HG03558 (cell line): ENCODE measurements around the gene DDAH2.

Experiments used
- ATAC-seq: cut with Tn5 transposase; IDR thresholded peaks from one replicate; pipeline ENCODE4 v1.9.1; 2021; ENCODE audit warnings: moderate number of reproducible peaks; ENCODE audit not compliant: unreplicated experiment; ENCODE audit errors: extremely low read depth

The DDAH2 gene

GRCh38 chr6:31692886-31693285 lies 36.2 kb downstream of the DDAH2 start:
- no peak for ATAC-seq

- no peak for ATAC-seq
Observed at GRCh38 chr6:31692353-31692752, 36.7 kb downstream of the DDAH2 start.

DNA sequence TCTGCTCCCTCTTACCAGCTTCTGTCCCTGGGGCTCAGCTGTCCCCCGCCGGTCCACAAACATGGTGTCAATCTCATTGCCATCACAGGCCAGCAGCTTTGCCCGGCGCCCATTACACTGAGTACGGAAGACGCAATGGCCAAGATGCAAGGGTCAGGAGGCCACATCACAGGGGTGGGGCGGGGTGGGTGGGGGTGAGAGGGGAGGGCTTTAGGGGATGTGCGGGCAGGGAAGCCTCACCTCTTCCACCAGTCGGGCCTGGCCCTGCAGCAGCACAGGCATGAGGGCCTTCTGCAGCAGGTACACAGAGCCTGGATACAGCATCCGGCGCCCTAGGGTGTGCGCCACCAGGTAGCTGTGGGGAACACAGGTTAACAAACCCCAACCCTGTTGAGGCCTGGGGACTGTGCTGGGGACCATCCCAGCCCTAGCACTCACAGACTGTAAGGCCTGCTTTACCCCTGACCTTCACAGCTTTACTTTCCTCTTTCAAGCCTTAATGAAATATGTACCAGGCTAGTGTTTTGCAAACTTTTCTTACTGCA lies 37.5 kb downstream of the DDAH2 start:
- no peak for ATAC-seq

- ATAC-seq: no peak
Observed at GRCh38 chr6:31691078-31691463, 38.0 kb downstream of the DDAH2 start.

- ATAC-seq: no peak
Observed at GRCh38 chr6:31690231-31691077, 38.6 kb downstream of the DDAH2 start.

- no peak for ATAC-seq
Observed at GRCh38 chr6:31689249-31690110, 39.6 kb downstream of the DDAH2 start.

- no peak for ATAC-seq
Observed at GRCh38 chr6:31687860-31688693, 41.0 kb downstream of the DDAH2 start.

- no peak for ATAC-seq
Observed at GRCh38 chr6:31687321-31687720, 41.8 kb downstream of the DDAH2 start.

DNA sequence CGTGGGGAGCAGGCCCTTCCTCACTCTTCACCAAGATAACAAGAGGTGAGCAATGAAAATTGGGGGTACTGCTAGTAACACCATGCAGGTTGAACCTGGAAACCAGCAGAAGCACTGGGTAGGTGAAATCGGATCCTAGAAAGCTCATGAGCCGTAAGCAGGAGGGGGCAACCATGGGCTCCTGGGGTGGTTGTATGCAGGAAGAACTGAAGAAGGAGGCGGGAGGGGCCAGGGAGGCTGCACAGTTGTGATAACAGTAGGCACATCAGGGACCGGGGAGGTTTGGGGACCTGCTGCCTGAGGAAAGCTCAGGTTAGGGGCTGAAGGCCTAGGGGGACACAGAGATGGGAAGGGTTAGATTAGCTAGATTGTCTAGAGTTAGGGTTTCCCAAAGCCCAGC lies 42.6 kb downstream of the DDAH2 start:
- ATAC-seq: no peak

GRCh38 chr6:31683591-31683990 lies 45.5 kb downstream of the DDAH2 start:
- ATAC-seq: no peak

DNA sequence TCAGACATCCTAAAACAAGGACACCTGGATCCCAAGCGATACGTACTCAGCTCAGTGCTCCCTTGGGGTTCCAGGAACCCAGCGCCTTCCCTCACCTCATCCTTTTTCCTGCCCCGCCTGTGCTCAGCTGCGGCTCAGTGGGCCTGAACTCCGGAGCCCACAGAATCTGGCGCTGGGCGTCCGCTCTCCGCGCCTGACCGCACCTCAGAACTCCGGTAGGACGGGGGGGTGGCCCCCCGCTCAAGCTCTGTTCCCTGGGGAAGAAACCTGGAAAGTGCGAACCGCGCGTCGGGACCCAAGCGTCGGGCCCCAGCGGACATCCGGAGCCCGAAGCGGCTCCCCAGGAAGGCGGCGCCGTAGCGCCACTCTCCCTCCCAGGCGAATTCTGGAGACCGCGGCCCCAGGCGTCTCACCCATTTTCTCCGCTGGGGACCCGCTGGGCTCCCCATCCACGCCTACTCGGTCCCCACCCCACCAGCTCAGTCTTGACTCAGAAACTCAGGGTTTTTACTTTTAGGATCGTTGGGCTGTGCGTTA lies 47.9 kb downstream of the DDAH2 start:
- no peak for ATAC-seq

GRCh38 chr6:31680226-31681134 lies 48.6 kb downstream of the DDAH2 start, which contains the start of gene LY6G5C:
Gene LY6G5C, minus strand, starts transcription at chr6:31681067. Its CDS starts 694 bp downstream, at chr6:31680373.
- ATAC-seq: no peak

GRCh38 chr6:31677955-31678354 lies 51.1 kb downstream of the DDAH2 start:
- ATAC-seq: no peak
